ENCODE measurements around the gene TNFRSF6B.

Gene TNFRSF6B

GRCh38 chr20:63686492-63687321 is 9.7 kb upstream of the TNFRSF6B start:
- DNase-seq = peak; percentile 76

GRCh38 chr20:63687419-63688178 is 8.9 kb upstream of the TNFRSF6B start:
- no peak for DNase-seq

DNA sequence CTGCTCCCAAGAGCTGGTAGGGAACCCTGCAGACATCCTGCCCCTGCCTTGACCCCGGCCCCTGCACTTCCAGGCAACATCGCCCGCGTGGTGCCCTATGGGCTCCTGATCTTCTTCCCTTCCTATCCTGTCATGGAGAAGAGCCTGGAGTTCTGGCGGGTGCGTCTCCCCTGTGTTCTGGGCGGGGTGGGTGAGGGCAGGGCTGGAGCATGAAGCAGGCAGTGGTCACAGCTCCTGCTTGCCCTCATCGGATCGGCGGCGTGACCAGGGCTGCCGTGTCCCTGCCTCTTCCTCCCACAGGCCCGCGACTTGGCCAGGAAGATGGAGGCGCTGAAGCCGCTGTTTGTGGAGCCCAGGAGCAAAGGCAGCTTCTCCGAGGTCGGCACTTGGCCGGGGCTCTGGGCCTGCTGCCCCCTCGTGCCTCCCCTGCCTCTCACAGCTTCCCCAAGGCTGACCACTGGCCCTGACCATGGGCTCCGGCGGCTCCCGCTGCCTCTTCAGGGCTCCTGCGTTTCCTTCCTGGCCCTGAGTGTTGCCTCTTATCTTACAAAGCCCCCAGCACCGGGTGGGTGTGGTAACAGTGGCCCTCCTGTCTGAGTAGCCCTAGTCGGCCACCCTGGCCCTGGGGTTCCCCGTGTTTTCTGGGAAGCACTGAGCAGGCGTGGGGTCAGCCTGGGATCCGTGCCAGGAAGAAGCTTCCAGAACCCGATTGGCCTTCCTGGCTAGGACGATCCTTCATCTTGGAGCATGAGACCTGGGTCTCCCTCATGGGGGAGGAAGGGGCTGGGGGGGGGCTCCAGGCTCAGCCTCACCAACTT is 8.0 kb upstream of the TNFRSF6B start:
- no peak for DNase-seq

DNA sequence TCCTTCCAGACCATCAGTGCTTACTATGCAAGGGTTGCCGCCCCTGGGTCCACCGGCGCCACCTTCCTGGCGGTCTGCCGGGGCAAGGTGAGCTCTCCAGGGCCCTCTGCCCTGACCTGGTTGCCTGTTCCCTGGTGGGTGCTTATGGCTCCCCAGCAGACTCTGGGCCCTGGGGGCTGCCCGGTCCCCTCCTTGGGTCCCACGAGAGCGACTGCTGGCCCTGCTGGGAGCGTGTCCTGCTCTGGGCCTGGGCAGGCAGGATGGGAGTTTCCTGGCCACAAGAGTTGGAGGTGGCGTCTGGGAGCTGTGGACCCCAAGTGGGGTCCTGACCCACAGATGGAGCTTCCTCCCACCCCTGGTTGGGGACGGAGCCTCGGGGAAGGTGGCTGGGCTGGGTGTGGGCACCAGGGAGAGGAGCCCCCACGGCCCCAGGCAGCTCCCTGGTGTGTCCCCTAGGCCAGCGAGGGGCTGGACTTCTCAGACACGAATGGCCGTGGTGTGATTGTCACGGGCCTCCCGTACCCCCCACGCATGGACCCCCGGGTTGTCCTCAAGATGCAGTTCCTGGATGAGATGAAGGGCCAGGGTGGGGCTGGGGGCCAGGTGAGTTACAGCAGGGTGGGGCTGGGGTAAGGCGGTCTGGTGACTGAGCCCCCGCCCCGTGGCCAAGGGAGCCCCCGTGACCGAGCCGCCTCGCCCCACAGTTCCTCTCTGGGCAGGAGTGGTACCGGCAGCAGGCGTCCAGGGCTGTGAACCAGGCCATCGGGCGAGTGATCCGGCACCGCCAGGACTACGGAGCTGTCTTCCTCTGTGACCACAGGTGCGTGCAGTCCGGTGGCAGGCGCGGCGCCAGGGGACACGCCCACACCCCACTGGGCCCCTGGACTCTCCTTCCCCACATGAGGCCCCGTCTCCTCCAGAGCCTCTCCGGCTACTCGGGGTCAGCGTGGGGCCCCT is 7.1 kb upstream of the TNFRSF6B start:
- DNase-seq = no peak

DNA sequence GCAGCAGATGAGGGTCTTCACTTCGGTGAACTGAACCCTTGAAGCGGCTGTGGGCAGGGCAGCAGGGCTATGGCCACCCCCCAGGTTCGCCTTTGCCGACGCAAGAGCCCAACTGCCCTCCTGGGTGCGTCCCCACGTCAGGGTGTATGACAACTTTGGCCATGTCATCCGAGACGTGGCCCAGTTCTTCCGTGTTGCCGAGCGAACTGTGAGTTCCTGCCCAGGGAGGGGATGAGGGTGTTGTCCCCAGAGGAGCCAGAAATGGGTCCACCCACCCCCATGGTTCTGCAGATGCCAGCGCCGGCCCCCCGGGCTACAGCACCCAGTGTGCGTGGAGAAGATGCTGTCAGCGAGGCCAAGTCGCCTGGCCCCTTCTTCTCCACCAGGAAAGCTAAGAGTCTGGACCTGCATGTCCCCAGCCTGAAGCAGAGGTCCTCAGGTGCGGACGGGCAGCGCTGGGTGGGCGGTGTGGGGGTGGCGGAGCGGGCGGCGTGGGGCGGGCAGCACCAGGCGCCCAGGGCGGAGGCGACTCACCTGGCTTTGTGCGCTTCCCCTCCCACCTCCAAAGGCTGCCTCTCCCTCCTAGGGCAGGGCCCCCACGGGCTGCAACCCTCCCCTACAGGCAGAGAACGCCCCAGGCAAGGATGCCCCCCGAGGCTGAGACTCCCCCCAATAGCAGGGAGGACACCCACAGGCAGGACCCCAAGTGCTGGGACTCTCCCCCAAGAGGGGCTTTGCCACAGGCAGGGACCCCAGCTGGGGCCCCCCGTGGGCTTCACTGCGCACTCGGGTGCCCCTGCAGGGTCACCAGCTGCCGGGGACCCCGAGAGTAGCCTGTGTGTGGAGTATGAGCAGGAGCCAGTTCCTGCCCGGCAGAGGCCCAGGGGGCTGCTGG is 6.2 kb upstream of the TNFRSF6B start:
- no peak for DNase-seq

GRCh38 chr20:63690898-63691710 is 5.3 kb upstream of the TNFRSF6B start:
- no peak for DNase-seq

- DNase-seq = no peak
These were observed 4.6 kb upstream of the TNFRSF6B start for GRCh38 chr20:63691711-63692435.

GRCh38 chr20:63692436-63693082 is 3.9 kb upstream of the TNFRSF6B start:
- DNase-seq = no peak

- DNase-seq = no peak
These were observed 3.2 kb upstream of the TNFRSF6B start for GRCh38 chr20:63693083-63693732.

- DNase-seq = no peak
These were observed 2.5 kb upstream of the TNFRSF6B start for GRCh38 chr20:63693733-63694583.

DNA sequence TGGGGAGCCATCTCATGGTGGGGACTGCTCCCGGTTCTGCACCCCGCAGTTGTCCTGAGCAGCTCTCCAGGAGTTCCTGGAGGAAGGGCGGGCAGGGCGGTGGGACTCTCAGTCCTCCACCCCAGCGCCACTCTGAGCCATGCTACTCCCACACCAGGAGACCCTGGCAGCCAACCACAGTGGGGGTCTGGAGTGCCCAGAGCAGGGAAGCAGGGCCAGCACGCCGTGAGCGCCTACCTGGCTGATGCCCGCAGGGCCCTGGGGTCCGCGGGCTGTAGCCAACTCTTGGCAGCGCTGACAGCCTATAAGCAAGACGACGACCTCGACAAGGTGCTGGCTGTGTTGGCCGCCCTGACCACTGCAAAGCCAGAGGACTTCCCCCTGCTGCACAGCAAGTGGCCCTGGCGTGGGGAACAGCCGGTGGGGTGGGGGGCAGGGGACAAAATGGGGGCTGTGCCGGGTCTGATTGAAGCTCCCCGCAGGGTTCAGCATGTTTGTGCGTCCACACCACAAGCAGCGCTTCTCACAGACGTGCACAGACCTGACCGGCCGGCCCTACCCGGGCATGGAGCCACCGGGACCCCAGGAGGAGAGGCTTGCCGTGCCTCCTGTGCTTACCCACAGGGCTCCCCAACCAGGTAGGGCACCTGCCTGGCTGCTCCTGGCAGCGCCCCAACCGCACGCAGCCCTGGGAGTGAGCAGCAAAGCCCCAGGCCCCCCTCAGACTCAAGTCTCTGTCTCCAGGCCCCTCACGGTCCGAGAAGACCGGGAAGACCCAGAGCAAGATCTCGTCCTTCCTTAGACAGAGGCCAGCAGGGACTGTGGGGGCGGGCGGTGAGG is 1.6 kb upstream of the TNFRSF6B start:
- no peak for DNase-seq

DNA sequence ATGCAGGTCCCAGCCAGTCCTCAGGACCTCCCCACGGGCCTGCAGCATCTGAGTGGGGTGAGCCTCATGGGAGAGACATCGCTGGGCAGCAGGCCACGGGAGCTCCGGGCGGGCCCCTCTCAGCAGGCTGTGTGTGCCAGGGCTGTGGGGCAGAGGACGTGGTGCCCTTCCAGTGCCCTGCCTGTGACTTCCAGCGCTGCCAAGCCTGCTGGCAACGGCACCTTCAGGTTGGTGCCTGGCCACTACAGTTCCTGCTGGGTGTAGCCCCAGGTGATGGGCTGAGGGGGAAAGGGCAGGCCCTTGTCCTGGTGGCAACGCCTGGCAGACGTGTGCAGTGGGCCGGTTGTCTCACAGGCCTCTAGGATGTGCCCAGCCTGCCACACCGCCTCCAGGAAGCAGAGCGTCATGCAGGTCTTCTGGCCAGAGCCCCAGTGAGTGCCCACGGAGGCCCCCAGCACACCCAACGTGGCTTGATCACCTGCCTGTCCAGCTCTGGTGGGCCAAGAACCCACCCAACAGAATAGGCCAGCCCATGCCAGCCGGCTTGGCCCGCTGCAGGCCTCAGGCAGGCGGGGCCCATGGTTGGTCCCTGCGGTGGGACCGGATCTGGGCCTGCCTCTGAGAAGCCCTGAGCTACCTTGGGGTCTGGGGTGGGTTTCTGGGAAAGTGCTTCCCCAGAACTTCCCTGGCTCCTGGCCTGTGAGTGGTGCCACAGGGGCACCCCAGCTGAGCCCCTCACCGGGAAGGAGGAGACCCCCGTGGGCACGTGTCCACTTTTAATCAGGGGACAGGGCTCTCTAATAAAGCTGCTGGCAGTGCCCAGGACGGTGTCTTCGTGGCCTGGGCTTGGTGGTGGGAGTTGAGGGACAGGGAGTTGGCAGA is 787 bp upstream of the TNFRSF6B start:
- DNase-seq = peak; percentile 66

- no peak for DNase-seq
These were observed 185 bp upstream of the TNFRSF6B start for GRCh38 chr20:63696306-63696627.

- no peak for DNase-seq
These were observed 960 bp downstream of the TNFRSF6B start for GRCh38 chr20:63697357-63697867.

GRCh38 chr20:63697868-63698545 is 1.6 kb downstream of the TNFRSF6B start:
- no peak for DNase-seq
